ENCODE data around the gene CHD8. TPM values are rescaled to one million over a fixed set of nuclear protein-coding genes. Genes with fewer than 3 reads are reported as not detected.

Gene CHD8
- total and polyA plus RNA-seq, 2 of the 13 experiments (the other 11 are each of a cell fraction or from before 2014, with no cell fraction given), result 35.1 to 79.6 TPM

DNA sequence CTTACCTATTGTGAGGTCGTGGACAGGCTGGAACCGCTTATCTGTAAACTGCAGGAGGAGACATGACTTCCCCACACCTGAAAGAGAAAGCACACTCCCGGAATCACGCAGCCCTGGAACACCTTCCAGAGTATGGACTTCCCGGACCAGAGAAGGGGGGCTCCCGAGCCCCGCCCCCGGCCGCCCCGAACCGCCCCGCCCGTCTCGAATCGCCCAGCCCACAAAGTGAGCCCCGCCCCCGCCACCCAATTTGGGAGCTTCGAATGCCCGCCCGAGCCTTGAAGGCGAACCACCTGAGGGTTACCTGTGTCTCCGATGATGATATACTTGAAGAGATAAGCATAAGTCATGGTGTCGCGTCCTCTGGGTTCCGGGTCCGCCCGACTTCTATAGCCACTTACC, 20.6 kb upstream of the CHD8 start:
- peak overlapping the region; percentile 95 for H3K9ac ChIP-seq (ENCODE audit: insufficient read depth, low read depth, low read length)
- ATAC-seq, result peak; percentile 84
- TF ChIP-seq, protein P1, sequence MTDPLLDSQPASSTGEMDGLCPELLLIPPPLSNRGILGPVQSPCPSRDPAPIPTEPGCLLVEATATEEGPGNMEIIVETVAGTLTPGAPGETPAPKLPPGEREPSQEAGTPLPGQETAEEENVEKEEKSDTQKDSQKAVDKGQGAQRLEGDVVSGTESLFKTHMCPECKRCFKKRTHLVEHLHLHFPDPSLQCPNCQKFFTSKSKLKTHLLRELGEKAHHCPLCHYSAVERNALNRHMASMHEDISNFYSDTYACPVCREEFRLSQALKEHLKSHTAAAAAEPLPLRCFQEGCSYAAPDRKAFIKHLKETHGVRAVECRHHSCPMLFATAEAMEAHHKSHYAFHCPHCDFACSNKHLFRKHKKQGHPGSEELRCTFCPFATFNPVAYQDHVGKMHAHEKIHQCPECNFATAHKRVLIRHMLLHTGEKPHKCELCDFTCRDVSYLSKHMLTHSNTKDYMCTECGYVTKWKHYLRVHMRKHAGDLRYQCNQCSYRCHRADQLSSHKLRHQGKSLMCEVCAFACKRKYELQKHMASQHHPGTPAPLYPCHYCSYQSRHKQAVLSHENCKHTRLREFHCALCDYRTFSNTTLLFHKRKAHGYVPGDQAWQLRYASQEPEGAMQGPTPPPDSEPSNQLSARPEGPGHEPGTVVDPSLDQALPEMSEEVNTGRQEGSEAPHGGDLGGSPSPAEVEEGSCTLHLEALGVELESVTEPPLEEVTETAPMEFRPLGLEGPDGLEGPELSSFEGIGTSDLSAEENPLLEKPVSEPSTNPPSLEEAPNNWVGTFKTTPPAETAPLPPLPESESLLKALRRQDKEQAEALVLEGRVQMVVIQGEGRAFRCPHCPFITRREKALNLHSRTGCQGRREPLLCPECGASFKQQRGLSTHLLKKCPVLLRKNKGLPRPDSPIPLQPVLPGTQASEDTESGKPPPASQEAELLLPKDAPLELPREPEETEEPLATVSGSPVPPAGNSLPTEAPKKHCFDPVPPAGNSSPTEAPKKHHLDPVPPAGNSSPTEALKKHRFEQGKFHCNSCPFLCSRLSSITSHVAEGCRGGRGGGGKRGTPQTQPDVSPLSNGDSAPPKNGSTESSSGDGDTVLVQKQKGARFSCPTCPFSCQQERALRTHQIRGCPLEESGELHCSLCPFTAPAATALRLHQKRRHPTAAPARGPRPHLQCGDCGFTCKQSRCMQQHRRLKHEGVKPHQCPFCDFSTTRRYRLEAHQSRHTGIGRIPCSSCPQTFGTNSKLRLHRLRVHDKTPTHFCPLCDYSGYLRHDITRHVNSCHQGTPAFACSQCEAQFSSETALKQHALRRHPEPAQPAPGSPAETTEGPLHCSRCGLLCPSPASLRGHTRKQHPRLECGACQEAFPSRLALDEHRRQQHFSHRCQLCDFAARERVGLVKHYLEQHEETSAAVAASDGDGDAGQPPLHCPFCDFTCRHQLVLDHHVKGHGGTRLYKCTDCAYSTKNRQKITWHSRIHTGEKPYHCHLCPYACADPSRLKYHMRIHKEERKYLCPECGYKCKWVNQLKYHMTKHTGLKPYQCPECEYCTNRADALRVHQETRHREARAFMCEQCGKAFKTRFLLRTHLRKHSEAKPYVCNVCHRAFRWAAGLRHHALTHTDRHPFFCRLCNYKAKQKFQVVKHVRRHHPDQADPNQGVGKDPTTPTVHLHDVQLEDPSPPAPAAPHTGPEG (CRISPR knock-in tag; IDR thresholded peaks at IDR 0.05), result no peak
- no peak for TF ChIP-seq ZC3H13 (CRISPR knock-in tag; IDR thresholded peaks at IDR 0.05)
- TF ChIP-seq, protein P2, sequence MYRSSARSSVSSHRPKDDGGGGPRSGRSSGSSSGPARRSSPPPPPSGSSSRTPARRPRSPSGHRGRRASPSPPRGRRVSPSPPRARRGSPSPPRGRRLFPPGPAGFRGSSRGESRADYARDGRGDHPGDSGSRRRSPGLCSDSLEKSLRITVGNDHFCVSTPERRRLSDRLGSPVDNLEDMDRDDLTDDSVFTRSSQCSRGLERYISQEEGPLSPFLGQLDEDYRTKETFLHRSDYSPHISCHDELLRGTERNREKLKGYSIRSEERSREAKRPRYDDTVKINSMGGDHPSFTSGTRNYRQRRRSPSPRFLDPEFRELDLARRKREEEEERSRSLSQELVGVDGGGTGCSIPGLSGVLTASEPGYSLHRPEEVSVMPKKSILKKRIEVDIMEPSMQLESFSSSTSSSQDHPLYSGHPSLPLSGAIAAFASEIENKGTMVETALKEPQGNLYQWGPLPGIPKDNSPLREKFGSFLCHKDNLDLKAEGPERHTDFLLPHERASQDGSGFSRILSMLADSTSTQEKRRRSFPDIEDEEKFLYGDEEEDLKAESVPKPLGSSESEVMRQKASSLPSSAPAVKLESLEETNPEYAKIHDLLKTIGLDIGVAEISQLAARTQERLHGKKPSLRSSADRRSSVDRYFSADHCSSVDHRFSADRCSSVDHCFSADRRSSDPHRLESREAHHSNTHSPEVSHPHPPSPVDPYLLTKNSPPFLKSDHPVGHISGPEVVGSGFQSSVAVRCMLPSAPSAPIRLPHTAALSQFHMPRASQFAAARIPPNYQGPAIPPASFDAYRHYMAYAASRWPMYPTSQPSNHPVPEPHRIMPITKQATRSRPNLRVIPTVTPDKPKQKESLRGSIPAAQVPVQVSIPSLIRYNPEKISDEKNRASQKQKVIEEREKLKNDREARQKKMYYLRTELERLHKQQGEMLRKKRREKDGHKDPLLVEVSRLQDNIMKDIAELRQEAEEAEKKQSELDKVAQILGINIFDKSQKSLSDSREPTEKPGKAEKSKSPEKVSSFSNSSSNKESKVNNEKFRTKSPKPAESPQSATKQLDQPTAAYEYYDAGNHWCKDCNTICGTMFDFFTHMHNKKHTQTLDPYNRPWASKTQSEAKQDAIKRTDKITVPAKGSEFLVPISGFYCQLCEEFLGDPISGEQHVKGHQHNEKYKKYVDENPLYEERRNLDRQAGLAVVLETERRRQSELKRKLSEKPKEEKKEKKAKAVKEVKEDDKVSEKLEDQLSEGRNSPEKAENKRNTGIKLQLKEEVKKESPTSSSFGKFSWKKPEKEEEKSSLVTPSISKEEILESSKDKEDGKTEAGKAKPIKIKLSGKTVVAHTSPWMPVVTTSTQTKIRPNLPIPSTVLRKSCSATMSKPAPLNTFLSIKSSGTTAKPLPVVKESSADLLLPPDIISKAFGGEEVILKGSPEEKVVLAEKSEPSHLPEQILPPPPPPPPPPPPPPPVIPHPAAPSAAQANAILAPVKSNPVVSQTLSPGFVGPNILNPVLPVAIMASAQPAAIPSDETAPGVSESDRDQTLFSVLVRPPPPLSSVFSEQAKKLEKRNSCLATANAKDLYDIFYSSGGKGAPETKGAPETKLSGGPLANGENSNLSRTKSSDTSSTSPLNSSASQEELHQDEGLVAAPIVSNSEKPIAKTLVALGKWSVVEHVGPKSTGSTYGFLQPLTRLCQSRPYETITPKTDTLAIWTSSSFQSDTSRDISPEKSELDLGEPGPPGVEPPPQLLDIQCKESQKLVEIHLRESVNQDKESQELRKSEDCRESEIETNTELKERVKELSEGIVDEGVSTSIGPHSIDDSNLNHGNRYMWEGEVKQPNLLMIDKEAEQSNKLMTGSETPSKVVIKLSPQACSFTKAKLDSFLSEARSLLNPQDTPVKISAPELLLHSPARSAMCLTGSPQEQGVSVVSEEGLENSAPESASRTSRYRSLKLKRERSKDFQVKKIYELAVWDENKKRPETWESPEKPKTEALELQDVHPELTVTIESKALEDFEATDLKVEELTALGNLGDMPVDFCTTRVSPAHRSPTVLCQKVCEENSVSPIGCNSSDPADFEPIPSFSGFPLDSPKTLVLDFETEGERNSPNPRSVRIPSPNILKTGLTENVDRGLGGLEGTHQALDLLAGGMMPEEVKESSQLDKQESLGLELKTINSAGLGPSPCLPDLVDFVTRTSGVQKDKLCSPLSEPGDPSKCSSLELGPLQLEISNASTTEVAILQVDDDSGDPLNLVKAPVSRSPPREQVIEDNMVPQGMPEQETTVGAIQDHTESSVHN (CRISPR knock-in tag; IDR thresholded peaks at IDR 0.05), result no peak; the same call in 1 of the 2 replicates
- TF ChIP-seq SRSF9 (IDR thresholded peaks at IDR 0.05; ENCODE audit: borderline replicate concordance, insufficient read depth, low read depth, low read length, poor library complexity, severe bottlenecking), result no peak
- TF ChIP-seq ETV5 (CRISPR knock-in tag; IDR thresholded peaks at IDR 0.05; ENCODE audit: borderline replicate concordance), result peak; percentile 64; the same call in 1 of the 2 replicates
- TF ChIP-seq ZNF614 (CRISPR knock-in tag; IDR thresholded peaks at IDR 0.05; ENCODE audit: borderline replicate concordance), result no peak
- no peak for TF ChIP-seq SETDB1 (CRISPR knock-in tag; IDR thresholded peaks at IDR 0.05; ENCODE audit: borderline replicate concordance)
- no peak for TF ChIP-seq RBAK (CRISPR knock-in tag; IDR thresholded peaks at IDR 0.05)
- no peak for TF ChIP-seq SKI (IDR thresholded peaks at IDR 0.05; ENCODE audit: partially characterized antibody)
- TF ChIP-seq KDM3A (CRISPR knock-in tag; IDR thresholded peaks at IDR 0.05; ENCODE audit: low read depth), result no peak

More for the DNA sequence above, 20.6 kb upstream of the CHD8 start:
- POLR2A ChIA-PET, result interaction anchor here (0.9 to 5.2 kb wide), 9 partner anchors 12 to 92 kb away, joined by 3 to 47 read pairs (median 9); partner anchors contain the start of genes CHD8 and METTL3
- Histone ChIP-seq H3K27me3 (ENCODE audit: control insufficient read depth in 1 of 2, insufficient read depth in 2 of 2, low read length in 2 of 2) (no peaks in the 10 kb centered on the region; a peak in 1 of 5 replicates), H3K27ac (ENCODE audit: extremely low read length, insufficient read depth, low read length) (peak overlapping the region; percentile 87), H3K4me2 (ENCODE audit: low read depth, low read length) (peak overlapping the region; percentile 84), H3K36me3 (replicated peaks in 1 of 2; ENCODE audit: control insufficient read depth in 1 of 2, insufficient read depth in 2 of 2, low read length in 2 of 2) (peaks cover 7 to 30% of the 10 kb centered on the region in 2 experiments), H2AFZ (ENCODE audit: low read length) (peak overlapping the region; percentile 88), H3K79me2 (ENCODE audit: insufficient read depth, low read length) (peaks cover 50% of the 10 kb centered on the region), H3K4me1 (ENCODE audit: insufficient read depth, low read length) (peaks cover 34% of the 10 kb centered on the region), H3K9me3 (ENCODE audit: low read length) (no peaks in the 10 kb centered on the region), H4K20me1 (ENCODE audit: insufficient read depth, low read length) (no peaks in the 10 kb centered on the region), H3K4me3 (replicated peaks in 1 of 3; ENCODE audit: insufficient read depth in 1 of 3, low read depth in 2 of 3, low read length in 3 of 3) (peak overlapping the region; percentile 83 to 99 (median 87))
- BruUV-seq (replicated peaks), result no TSS peak
- DNase-seq (ENCODE audit: low spot score) (peak; percentile 88), FAIRE-seq (no peak)
- 2% methylated on average over 13 of the region's 27 CpGs for WGBS (ENCODE audit: low lambda C conversion rate)
- intact Hi-C loops (cut with micrococcal nuclease; ENCODE audit: unreplicated experiment), result loop anchor here (1.0 to 2.0 kb wide), 3 partner anchors 20 to 1016 kb away; partner anchors contain the start of genes CHD8 and PIP4P1
- CTCF ChIA-PET (ENCODE audit: low intra/inter-chr PET ratio, low total read pairs), result interaction anchor here (0.7 to 2.0 kb wide), 3 partner anchors 20 to 81 kb away, joined by 3 to 19 read pairs (median 12); partner anchors contain the start of gene CHD8
- in situ Hi-C loops (cut with HindIII; ENCODE audit: extremely low pct_ligation_motif_present, low pct_unique_long_range_greater_than_20kb), result no loop called here
